CD8-positive, alpha-beta memory T cell (primary cell): ENCODE results near the gene PASK. TPM values are rescaled to one million over a fixed set of nuclear protein-coding genes. Genes with fewer than 3 reads are reported as not detected.
A peak's percentile ranks its signal among the peaks of the same experiment; 100 is the strongest.

Experiments used
- CTCF ChIA-PET: fragments of 350-600 bp; sonication (Branson Sonifier 250); formaldehyde crosslinking; loops from one replicate; lab custom pipeline; 2021; ENCODE audit warnings: antibody characterized with exemption; lab: Charles Lee
- POLR2A ChIA-PET: fragments of 350-600 bp; sonication (Branson Sonifier 250); formaldehyde crosslinking; loops from one replicate; lab custom pipeline; 2021; ENCODE audit warnings: antibody characterized with exemption; lab: Charles Lee
- DNase-seq, 5 donors: peaks; one replicate each; pipeline versions ENCODE4 v3.0.0 to v3.0.0-alpha.2; 2020 to 2022; ENCODE audit warnings: mixed read lengths in 1 of 5
- H3K27ac ChIP-seq: one replicate; pipeline ENCODE4 v1.7.0; 2013; ENCODE audit warnings: low read depth, mild to moderate bottlenecking, low read length, moderate library complexity
- H3K27me3 ChIP-seq: 2 replicates; pipeline ENCODE4 v1.7.0; 2013; ENCODE audit warnings: low read length, mild to moderate bottlenecking; ENCODE audit not compliant: insufficient read depth, poor library complexity, severe bottlenecking
- H3K36me3 ChIP-seq: 2 replicates; pipeline ENCODE4 v1.7.0; 2013; ENCODE audit warnings: mild to moderate bottlenecking, low read length, moderate library complexity; ENCODE audit not compliant: insufficient read depth
- H3K4me1 ChIP-seq: 2 replicates; pipeline ENCODE4 v1.7.0; 2013; ENCODE audit warnings: mild to moderate bottlenecking, low read length, moderate library complexity; ENCODE audit not compliant: insufficient read depth
- H3K4me3 ChIP-seq: 2 replicates; pipeline ENCODE4 v1.7.0; 2013; ENCODE audit warnings: mild to moderate bottlenecking, low read length
- H3K9me3 ChIP-seq: 2 replicates; pipeline ENCODE4 v1.7.0; 2013; ENCODE audit warnings: mild to moderate bottlenecking, low read length
- H3K27ac Mint-ChIP-seq, 8 donors: one replicate each; pipeline ENCODE4 v1.8.0; 2020 to 2021; ENCODE audit warnings: mixed read lengths in 8 of 8, mild to moderate bottlenecking in 6 of 8, inconsistent platforms in 3 of 8, moderate library complexity in 3 of 8
- H3K27me3 Mint-ChIP-seq, 2 donors: one replicate each; pipeline ENCODE4 v1.8.0; 2020 to 2021; ENCODE audit warnings: mixed read lengths in 2 of 2, mild to moderate bottlenecking in 1 of 2, moderate library complexity in 1 of 2
- H3K36me3 Mint-ChIP-seq, 3 donors: one replicate each; pipeline ENCODE4 v1.8.0; 2020 to 2021; ENCODE audit warnings: mixed read lengths in 3 of 3, inconsistent platforms in 1 of 3, mild to moderate bottlenecking in 1 of 3
- H3K4me1 Mint-ChIP-seq, 3 donors: one replicate each; pipeline ENCODE4 v1.8.0; 2020 to 2021; ENCODE audit warnings: mixed read lengths in 3 of 3, inconsistent platforms in 1 of 3, mild to moderate bottlenecking in 1 of 3
- H3K4me3 Mint-ChIP-seq, 7 donors: one replicate each; pipeline ENCODE4 v1.8.0; 2020 to 2021; ENCODE audit warnings: mixed read lengths in 7 of 7, mild to moderate bottlenecking in 6 of 7, moderate library complexity in 4 of 7, inconsistent platforms in 2 of 7
- H3K9me3 Mint-ChIP-seq, 5 donors: one replicate each; pipeline ENCODE4 v1.8.0; 2020 to 2022; ENCODE audit warnings: mixed read lengths in 5 of 5, mild to moderate bottlenecking in 3 of 5, moderate library complexity in 2 of 5, inconsistent platforms in 1 of 5
- polyA plus RNA-seq: library from polyadenylated mRNA; unstranded; fragments of 300-500 nt; fragmentation: Illumina TruSeq; gene quantifications from one replicate; pipeline ENCODE4 v1.2.3, GENCODE V29; 2021
- total RNA-seq, 2 experiments: library from RNA; stranded (reverse); gene quantifications; one replicate each; pipeline ENCODE4 v1.2.3, GENCODE V29; 2021

The PASK gene
- total and polyA plus RNA-seq, 3 experiments from 2014 or later, result 32.8 to 93.8 (median 92.8) TPM

GRCh38 chr2:241142063-241142462 lies 7.2 kb downstream of the PASK start:
- DNase-seq, result no peak
- no peaks in the 10 kb centered on the region for H3K9me3 Mint-ChIP-seq
- POLR2A ChIA-PET, result no interaction called here
- no peak overlapping the region for H3K4me3 Mint-ChIP-seq
- H3K36me3 Mint-ChIP-seq, result peaks cover 12 to 74% (median 19%) of the 10 kb centered on the region in 3 donors
- no peak overlapping the region for H3K27ac ChIP-seq
- no peaks in the 10 kb centered on the region for H3K27me3 ChIP-seq
- peak overlapping the region in 1 of 8 donors; percentile 61 for H3K27ac Mint-ChIP-seq
- H3K27me3 Mint-ChIP-seq, result no peaks in the 10 kb centered on the region
- peaks cover 9% of the 10 kb centered on the region for H3K36me3 ChIP-seq
- peaks cover 1 to 19% (median 8%) of the 10 kb centered on the region in 3 donors for H3K4me1 Mint-ChIP-seq
- no peaks in the 10 kb centered on the region for H3K9me3 ChIP-seq
- CTCF ChIA-PET, result no interaction called here
- H3K4me3 ChIP-seq, result no peak overlapping the region
- no peaks in the 10 kb centered on the region for H3K4me1 ChIP-seq

GRCh38 chr2:241141214-241141770 lies 8.0 kb downstream of the PASK start:
- H3K9me3 Mint-ChIP-seq, result no peaks in the 10 kb centered on the region
- ChIA-PET CTCF (interaction anchor here (2.2 kb wide), 1 partner anchor 8 kb away, joined by 8 read pairs; the partner anchor contains the start of genes PASK and PPP1R7), POLR2A (no interaction called here)
- H3K4me3 Mint-ChIP-seq, result no peak overlapping the region
- no peak overlapping the region for H3K4me3 ChIP-seq
- no peak for DNase-seq
- H3K27me3 Mint-ChIP-seq, result no peaks in the 10 kb centered on the region
- peak overlapping the region in 1 of 8 donors; percentile 88 for H3K27ac Mint-ChIP-seq
- no peak overlapping the region for H3K27ac ChIP-seq
- peaks cover 9% of the 10 kb centered on the region for H3K36me3 ChIP-seq
- H3K4me1 ChIP-seq, result no peaks in the 10 kb centered on the region
- no peaks in the 10 kb centered on the region for H3K27me3 ChIP-seq
- no peaks in the 10 kb centered on the region for H3K9me3 ChIP-seq
- H3K36me3 Mint-ChIP-seq, result peaks cover 12 to 82% (median 19%) of the 10 kb centered on the region in 3 donors
- H3K4me1 Mint-ChIP-seq, result peaks cover 1 to 11% (median 3%) of the 10 kb centered on the region in 3 donors

- ChIA-PET CTCF (interaction anchor here (2.2 kb wide), 1 partner anchor 9 kb away, joined by 8 read pairs; the partner anchor contains the start of genes PASK and PPP1R7), POLR2A (no interaction called here)
- no peaks in the 10 kb centered on the region for H3K4me1 ChIP-seq
- H3K27ac ChIP-seq, result no peak overlapping the region
- H3K4me3 Mint-ChIP-seq, result no peak overlapping the region
- H3K9me3 ChIP-seq, result no peaks in the 10 kb centered on the region
- H3K36me3 Mint-ChIP-seq, result peaks cover 12 to 89% (median 19%) of the 10 kb centered on the region in 3 donors
- H3K4me3 ChIP-seq, result no peak overlapping the region
- no peak for DNase-seq
- H3K9me3 Mint-ChIP-seq, result no peaks in the 10 kb centered on the region
- H3K27me3 ChIP-seq, result no peaks in the 10 kb centered on the region
- peaks cover 0 to 8% (median 1%) of the 10 kb centered on the region in 3 donors for H3K4me1 Mint-ChIP-seq
- peaks cover 9% of the 10 kb centered on the region for H3K36me3 ChIP-seq
- no peaks in the 10 kb centered on the region for H3K27me3 Mint-ChIP-seq
- H3K27ac Mint-ChIP-seq, result no peak overlapping the region
These were observed 8.8 kb downstream of the PASK start for GRCh38 chr2:241140445-241140840.

GRCh38 chr2:241139531-241140444 lies 9.5 kb downstream of the PASK start:
- no peak overlapping the region for H3K27ac ChIP-seq
- no peaks in the 10 kb centered on the region for H3K9me3 ChIP-seq
- H3K4me1 Mint-ChIP-seq, result peaks cover 0 to 8% (median 1%) of the 10 kb centered on the region in 3 donors
- no peak for DNase-seq
- H3K4me1 ChIP-seq, result no peaks in the 10 kb centered on the region
- ChIA-PET POLR2A (no interaction called here), CTCF (interaction anchor here (2.2 kb wide), 1 partner anchor 10 kb away, joined by 8 read pairs; the partner anchor contains the start of genes PASK and PPP1R7)
- peaks cover 12 to 92% (median 19%) of the 10 kb centered on the region in 3 donors for H3K36me3 Mint-ChIP-seq
- no peak overlapping the region for H3K4me3 Mint-ChIP-seq
- no peaks in the 10 kb centered on the region for H3K9me3 Mint-ChIP-seq
- H3K27ac Mint-ChIP-seq, result peak overlapping the region in 1 of 8 donors; percentile 55
- no peaks in the 10 kb centered on the region for H3K27me3 ChIP-seq
- no peaks in the 10 kb centered on the region for H3K27me3 Mint-ChIP-seq
- peaks cover 9% of the 10 kb centered on the region for H3K36me3 ChIP-seq
- H3K4me3 ChIP-seq, result no peak overlapping the region

- Mint-ChIP-seq H3K36me3 (peaks cover 12 to 92% (median 15%) of the 10 kb centered on the region in 3 donors), H3K27me3 (no peaks in the 10 kb centered on the region), H3K4me3 (no peak overlapping the region), H3K27ac (peak overlapping the region in 2 of 8 donors; percentile 26 to 31), H3K4me1 (peaks cover 0 to 1% (median under 1%) of the 10 kb centered on the region in 3 donors), H3K9me3 (no peaks in the 10 kb centered on the region)
- CTCF ChIA-PET, result interaction anchor here (1.5 kb wide), 1 partner anchor 14 kb away, joined by 4 read pairs; no protein-coding TSS in a partner anchor
- POLR2A ChIA-PET, result no interaction called here
- H3K27me3 ChIP-seq, result no peaks in the 10 kb centered on the region
- no peak for DNase-seq
- peaks cover 9% of the 10 kb centered on the region for H3K36me3 ChIP-seq
- no peaks in the 10 kb centered on the region for H3K4me1 ChIP-seq
- no peaks in the 10 kb centered on the region for H3K9me3 ChIP-seq
- no peak overlapping the region for H3K4me3 ChIP-seq
- no peak overlapping the region for H3K27ac ChIP-seq
These were observed 10.8 kb downstream of the PASK start for GRCh38 chr2:241138471-241138870.

- Mint-ChIP-seq H3K4me1 (peaks cover 0 to 1% (median 0%) of the 10 kb centered on the region in 3 donors), H3K27ac (peak overlapping the region in 1 of 8 donors; percentile 50), H3K27me3 (no peaks in the 10 kb centered on the region), H3K36me3 (peaks cover 12 to 94% (median 20%) of the 10 kb centered on the region in 3 donors), H3K4me3 (no peak overlapping the region), H3K9me3 (no peaks in the 10 kb centered on the region)
- no peaks in the 10 kb centered on the region for H3K9me3 ChIP-seq
- H3K4me1 ChIP-seq, result no peaks in the 10 kb centered on the region
- no peaks in the 10 kb centered on the region for H3K27me3 ChIP-seq
- no peak overlapping the region for H3K27ac ChIP-seq
- no peak for DNase-seq
- ChIA-PET POLR2A (no interaction called here), CTCF (interaction anchor here (1.2 to 2.3 kb wide), 3 partner anchors 13 to 42 kb away, joined by 3 to 10 read pairs (median 4); partner anchors contain the start of genes PASK and PPP1R7)
- H3K4me3 ChIP-seq, result no peak overlapping the region
- H3K36me3 ChIP-seq, result peaks cover 9% of the 10 kb centered on the region
These were observed 11.7 kb downstream of the PASK start for GRCh38 chr2:241137276-241138190.

- Mint-ChIP-seq H3K9me3 (no peaks in the 10 kb centered on the region), H3K27ac (peak overlapping the region in 1 of 8 donors; percentile 50), H3K36me3 (peaks cover 7 to 90% (median 18%) of the 10 kb centered on the region in 3 donors), H3K4me3 (no peak overlapping the region), H3K4me1 (no peaks in the 10 kb centered on the region), H3K27me3 (no peaks in the 10 kb centered on the region)
- no peaks in the 10 kb centered on the region for H3K4me1 ChIP-seq
- no peak for DNase-seq
- no peaks in the 10 kb centered on the region for H3K27me3 ChIP-seq
- peaks cover 9% of the 10 kb centered on the region for H3K36me3 ChIP-seq
- no peak overlapping the region for H3K27ac ChIP-seq
- H3K9me3 ChIP-seq, result no peaks in the 10 kb centered on the region
- CTCF ChIA-PET, result interaction anchor here (1.1 to 2.3 kb wide), 3 partner anchors 9 to 41 kb away, joined by 3 to 10 read pairs (median 3); partner anchors contain the start of genes PASK and PPP1R7
- POLR2A ChIA-PET, result interaction anchor here (1.1 kb wide), 1 partner anchor 26 kb away, joined by 3 read pairs; no protein-coding TSS in a partner anchor
- H3K4me3 ChIP-seq, result no peak overlapping the region
These were observed 12.5 kb downstream of the PASK start for GRCh38 chr2:241136661-241137260.
